ENCODE results near the gene GABRA4. TPM values are rescaled to one million over a fixed set of nuclear protein-coding genes. Genes with fewer than 3 reads are reported as not detected.

The GABRA4 gene
- not detected in 2 replicates for total RNA-seq
- long read RNA-seq: 0 reads

DNA sequence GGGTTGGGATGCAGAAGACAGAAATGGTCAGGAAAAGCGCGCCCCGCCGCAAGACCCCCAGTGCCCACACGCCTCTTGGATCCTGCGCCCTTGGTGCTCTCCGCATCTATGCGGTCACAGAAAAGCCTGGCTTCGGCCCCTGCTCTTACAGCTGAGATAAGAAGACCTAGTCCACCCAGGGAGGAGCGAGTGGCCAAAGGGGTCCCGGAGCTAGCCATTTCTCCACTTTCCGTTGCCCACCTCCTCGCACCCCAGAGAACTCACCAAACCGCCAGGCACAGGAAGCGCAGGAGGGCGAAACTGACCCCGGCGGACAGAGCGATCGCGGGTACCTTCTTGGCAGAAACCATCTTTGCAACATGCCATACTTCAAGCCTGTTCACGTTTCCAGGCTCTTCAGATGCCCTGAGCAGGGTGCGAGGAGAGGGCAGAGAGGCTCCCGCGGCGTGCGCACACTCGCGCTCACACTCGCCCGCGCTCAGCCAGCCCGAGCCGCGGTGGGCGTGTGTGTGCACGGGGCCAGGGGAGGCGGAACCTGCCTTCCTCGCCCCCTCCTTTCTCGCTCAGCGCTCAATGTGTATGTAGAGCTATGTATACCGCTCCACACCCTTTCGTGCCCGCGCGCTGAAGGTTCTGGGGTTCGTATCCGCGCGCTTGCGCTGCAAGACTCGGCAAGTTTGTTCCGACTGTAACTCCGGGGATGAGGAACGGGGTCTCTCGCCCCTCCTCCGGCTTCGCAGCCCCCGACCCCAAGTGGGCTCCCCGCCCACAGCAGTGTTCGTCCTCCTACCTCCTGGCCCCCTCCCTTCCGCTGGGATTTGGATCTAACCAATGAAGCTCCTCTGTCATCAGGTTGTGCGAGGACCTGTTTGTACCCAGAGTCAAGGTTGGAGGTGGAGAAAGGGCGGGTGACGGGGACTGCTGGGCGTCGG is at the start of gene GABRA4:
Gene GABRA4 (minus strand): TSS at position 507 of the 932 bp plus-strand sequence. CDS start 157 bp downstream, at position 350.
- H3K27me3 Mint-ChIP-seq (ENCODE audit: low read depth): no peaks in the 10 kb centered on the region
- DNase-seq (ENCODE audit: low read depth, low spot score): peak; percentile 2
- H3K36me3 Mint-ChIP-seq (ENCODE audit: low read depth): no peaks in the 10 kb centered on the region
- no peaks in the 10 kb centered on the region for H3K4me1 Mint-ChIP-seq
- no peak within 1 kb of the TSS for H3K27ac Mint-ChIP-seq (ENCODE audit: unreplicated experiment)
- no peaks in the 10 kb centered on the region for H3K9me3 Mint-ChIP-seq
- peak within 1 kb of the TSS; percentile 42 for H3K4me3 Mint-ChIP-seq
- TF ChIP-seq, protein P1, sequence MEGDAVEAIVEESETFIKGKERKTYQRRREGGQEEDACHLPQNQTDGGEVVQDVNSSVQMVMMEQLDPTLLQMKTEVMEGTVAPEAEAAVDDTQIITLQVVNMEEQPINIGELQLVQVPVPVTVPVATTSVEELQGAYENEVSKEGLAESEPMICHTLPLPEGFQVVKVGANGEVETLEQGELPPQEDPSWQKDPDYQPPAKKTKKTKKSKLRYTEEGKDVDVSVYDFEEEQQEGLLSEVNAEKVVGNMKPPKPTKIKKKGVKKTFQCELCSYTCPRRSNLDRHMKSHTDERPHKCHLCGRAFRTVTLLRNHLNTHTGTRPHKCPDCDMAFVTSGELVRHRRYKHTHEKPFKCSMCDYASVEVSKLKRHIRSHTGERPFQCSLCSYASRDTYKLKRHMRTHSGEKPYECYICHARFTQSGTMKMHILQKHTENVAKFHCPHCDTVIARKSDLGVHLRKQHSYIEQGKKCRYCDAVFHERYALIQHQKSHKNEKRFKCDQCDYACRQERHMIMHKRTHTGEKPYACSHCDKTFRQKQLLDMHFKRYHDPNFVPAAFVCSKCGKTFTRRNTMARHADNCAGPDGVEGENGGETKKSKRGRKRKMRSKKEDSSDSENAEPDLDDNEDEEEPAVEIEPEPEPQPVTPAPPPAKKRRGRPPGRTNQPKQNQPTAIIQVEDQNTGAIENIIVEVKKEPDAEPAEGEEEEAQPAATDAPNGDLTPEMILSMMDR (conservative IDR thresholded peaks at IDR 0.05): no peak

DNA sequence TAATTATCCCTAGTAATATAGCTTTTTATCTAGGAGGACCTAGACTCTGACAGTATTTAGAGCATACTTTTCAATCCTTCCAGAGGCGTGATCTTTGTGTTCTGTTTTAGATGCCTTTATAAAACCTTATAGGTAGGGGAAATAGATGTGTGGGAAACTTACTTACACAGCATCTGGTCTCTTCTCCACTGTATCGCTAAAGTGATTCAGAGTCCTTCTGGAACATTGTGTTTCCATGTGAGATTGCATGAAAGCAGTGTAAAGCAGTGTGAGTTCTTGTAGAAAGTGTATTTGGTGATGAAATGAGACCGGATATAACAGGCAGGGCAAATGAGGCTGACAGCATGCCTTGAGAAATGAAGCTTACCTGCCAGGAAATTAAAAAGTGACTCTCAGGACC is 47.4 kb upstream of the GABRA4 start:
- H3K36me3 Mint-ChIP-seq (ENCODE audit: low read depth): no peaks in the 10 kb centered on the region
- DNase-seq (ENCODE audit: low read depth, low spot score): no peak
- H3K4me3 Mint-ChIP-seq: no peak overlapping the region

DNA sequence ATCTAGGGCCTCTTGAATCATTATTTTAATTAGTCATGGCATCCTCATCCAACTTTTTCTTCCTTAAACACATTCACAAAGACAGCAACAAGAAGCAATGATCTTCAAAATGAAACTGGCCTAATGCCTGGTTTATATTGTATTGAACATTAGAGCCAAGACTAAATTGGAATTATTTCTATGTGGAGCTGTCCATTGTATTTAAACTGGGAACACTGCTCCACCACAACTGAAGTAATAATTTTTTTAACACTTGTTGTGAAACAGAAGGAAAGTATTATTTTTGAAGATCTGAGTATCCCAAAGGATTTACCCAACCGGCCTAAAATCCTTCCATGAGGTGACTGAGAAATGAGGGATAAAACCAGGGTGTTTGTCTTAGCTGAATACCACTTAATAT is 44.9 kb upstream of the GABRA4 start:
- TF ChIP-seq, protein P1 (conservative IDR thresholded peaks at IDR 0.05): no peak
- H3K4me3 Mint-ChIP-seq: no peak overlapping the region
- DNase-seq (ENCODE audit: low read depth, low spot score): no peak
- H3K36me3 Mint-ChIP-seq (ENCODE audit: low read depth): no peaks in the 10 kb centered on the region
- H3K27me3 Mint-ChIP-seq (ENCODE audit: low read depth): peaks cover 60% of the 10 kb centered on the region
- H3K27ac Mint-ChIP-seq (ENCODE audit: unreplicated experiment): no peak overlapping the region
- H3K9me3 Mint-ChIP-seq: no peaks in the 10 kb centered on the region
- no peaks in the 10 kb centered on the region for H3K4me1 Mint-ChIP-seq

More for the DNA sequence above, 47.4 kb upstream of the GABRA4 start:
- Mint-ChIP-seq H3K4me1 (no peaks in the 10 kb centered on the region), H3K27ac (ENCODE audit: unreplicated experiment) (no peak overlapping the region), H3K9me3 (no peaks in the 10 kb centered on the region), H3K27me3 (ENCODE audit: low read depth) (peaks cover 64% of the 10 kb centered on the region)
- TF ChIP-seq, protein P1 (conservative IDR thresholded peaks at IDR 0.05): no peak

DNA sequence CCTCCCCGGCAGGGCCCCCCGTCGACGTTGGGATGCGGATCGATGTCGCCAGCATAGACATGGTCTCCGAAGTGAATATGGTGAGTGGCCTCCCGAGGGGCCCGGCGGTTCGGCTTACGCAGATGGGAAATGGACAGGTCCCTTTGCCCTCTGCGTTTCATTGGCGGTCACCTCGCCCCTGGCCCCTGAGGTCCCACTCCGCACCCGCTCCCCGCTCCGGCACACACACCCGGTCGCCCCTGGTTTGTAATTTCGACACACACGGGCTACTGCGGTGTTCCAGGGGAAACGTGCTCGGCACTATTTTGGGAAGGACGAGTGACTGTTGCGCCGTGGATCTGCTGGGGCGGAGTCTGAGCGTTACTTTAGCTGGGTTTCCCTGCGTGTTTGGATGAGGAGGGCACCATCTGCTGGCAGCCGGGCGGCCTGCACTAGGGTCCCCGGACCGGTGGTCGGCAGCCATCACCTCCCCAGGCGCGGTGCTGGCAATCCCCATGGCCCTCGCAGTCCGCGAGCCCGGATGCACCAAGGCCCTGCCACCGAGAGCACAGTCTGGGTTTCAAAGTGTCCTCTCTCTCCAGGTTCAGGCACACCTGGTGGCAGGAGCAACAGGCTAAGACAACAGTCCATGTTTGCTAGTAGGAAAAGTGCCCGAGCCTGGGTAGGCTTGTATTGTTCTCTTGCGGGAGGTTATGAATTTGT is 39.2 kb upstream of the GABRA4 start:
- TF ChIP-seq, protein P1 (conservative IDR thresholded peaks at IDR 0.05): peak; percentile 83
- DNase-seq (ENCODE audit: low read depth, low spot score): peak; percentile 78
- no peak overlapping the region for H3K27ac Mint-ChIP-seq (ENCODE audit: unreplicated experiment)
- H3K27me3 Mint-ChIP-seq (ENCODE audit: low read depth): peaks cover 61% of the 10 kb centered on the region
- H3K4me3 Mint-ChIP-seq: peak overlapping the region; percentile 77
- peaks cover 11% of the 10 kb centered on the region for H3K4me1 Mint-ChIP-seq
- no peaks in the 10 kb centered on the region for H3K9me3 Mint-ChIP-seq
- H3K36me3 Mint-ChIP-seq (ENCODE audit: low read depth): no peaks in the 10 kb centered on the region

DNA sequence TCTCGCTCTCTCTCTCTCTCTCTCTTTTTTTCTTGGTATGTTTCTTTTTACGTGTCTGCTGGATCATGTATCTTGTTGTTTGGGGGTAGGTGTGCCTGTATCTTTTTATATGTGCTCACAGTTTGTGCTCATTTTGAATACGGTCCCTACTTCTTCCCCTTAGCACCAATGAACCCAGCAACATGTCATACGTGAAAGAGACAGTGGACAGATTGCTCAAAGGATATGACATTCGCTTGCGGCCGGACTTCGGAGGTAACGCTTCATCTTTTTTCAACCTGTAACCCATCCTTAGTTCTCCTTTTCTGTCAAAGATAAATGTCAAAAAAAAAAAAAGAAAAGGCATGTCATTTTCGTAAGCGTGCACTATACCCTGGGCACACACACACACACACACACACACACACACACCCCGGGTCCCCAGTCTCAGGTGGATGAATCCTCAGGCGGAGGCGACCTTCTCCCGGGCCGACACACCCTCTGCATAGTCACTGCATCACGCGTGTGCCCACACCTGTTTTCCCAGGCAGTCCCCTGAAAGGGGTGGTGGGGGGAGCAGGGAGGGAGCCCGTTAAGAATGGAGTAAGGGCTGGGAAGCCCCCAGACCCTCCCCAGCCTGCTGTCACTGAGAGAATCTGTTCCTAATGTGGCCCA is 38.5 kb upstream of the GABRA4 start:
- Mint-ChIP-seq H3K27me3 (ENCODE audit: low read depth) (peaks cover 58% of the 10 kb centered on the region), H3K27ac (ENCODE audit: unreplicated experiment) (no peak overlapping the region), H3K4me1 (peaks cover 11% of the 10 kb centered on the region), H3K9me3 (no peaks in the 10 kb centered on the region), H3K4me3 (peak overlapping the region; percentile 77), H3K36me3 (ENCODE audit: low read depth) (no peaks in the 10 kb centered on the region)
- DNase-seq (ENCODE audit: low read depth, low spot score): peak; percentile 1
- TF ChIP-seq, protein P1 (conservative IDR thresholded peaks at IDR 0.05): no peak

All from neural crest cell (in vitro differentiated cells).